T-helper 1 cell (primary cell): ENCODE measurements around the gene GSDME.

ENCODE experiments used
- DNase-seq, 5 donors: peaks; one replicate each; pipeline ENCODE4 v3.0.0-alpha.2; 2012 to 2020

GSDME gene

DNA sequence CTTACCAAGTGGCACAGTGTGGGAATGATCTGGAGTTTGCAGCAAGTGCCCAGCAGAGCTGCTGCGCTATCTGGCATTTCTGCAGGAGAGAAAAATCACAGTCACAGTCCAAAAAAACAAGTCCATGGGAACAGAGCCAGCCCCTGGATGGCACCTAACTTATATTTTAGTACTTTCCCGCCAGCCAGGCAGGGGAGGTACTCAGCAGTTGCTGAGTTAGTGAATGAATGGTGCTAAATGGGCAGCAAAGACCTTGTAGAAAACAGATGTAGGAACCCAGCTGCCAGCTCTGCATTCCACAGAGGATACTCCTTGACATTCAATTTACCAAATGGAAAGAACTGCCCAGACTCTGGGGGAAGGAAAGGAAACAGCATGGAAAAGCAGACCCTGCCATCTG is 54.5 kb downstream of the GSDME start:
- no peak for DNase-seq

DNA sequence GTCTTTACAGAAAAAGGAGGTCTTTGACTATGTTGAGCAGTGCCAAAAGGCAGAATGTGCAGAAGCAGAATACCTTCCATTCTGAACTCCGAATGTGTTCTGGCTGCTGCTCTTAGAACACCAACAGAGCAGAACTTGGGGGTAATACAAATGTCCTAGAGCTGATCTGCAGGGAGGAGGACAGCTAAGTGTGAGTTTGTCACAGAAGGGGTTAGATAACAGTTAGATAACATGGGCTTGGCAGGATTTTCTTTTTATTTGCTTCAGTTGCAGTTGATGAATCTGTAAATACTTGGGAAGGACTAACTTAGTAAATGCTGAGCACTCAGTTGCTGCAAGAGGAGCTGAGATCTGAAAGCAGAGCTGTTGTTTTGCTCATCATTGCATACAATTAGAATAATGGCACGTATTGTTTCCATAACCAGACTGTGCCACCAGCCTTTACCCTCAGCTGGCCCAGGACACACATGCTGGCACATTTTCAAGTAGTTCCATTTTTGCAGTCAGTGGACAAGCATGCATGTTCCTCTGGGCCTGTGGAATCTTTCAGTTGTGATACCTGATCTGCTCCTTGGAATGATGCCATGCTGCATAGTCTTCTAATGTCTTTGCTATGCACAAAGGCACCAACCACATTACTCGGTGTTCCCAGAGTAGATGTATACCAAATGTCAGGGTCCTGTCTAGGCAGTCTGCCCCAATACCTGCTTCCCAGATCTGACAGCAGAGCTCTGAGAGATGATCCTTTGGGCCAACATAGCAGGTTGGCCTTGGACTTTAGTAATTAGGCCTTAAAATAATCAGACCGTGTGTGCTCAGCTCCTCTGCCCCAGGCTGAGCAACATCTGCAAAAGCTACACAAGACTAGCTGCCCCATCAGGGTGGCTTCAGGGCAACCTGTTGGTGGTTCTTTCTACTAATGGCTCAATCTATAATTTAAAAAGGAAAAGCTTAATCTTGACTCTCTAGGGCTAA is 55.7 kb downstream of the GSDME start:
- DNase-seq = no peak

DNA sequence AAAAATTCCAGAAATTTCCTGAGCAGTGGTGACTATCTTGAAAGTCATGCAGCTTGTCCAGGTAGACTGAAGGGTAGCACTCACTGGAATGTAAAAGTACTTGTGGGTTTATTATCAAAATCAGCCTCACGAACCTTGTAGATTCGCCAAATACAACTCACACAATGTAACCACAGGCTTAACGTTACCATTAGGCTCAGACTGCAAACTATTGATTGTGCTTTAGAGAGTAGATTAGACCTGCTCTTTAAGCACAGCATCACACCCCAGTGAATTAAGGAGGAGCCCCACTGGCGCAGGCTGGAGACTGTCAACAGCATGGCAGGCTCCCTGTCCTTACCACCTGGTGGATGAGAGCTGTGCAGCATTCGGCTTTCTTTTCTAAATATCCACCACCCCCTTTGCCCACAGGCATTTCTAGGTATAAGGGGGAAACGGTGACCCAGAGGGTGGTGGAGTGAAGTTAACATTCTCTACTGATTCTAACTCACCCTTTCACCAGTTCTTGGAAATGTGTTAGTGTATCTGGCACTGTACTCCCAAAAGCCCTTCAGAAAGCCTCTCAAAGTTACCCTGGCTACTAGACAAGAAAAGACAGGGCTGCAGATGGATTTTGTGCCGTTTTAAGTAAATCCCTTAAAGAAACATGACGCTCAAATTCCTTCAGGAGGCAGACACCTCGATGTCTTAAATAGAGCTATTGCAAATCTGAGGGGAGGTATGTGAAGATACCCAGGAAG is 56.6 kb downstream of the GSDME start:
- no peak for DNase-seq

GRCh38 chr7:24698531-24699266 is 58.6 kb downstream of the GSDME start:
- no peak for DNase-seq

GRCh38 chr7:24697416-24697815 is 59.8 kb downstream of the GSDME start:
- no peak for DNase-seq

GRCh38 chr7:24692592-24692991 is 64.7 kb downstream of the GSDME start:
- DNase-seq = no peak

GRCh38 chr7:24690251-24690650 is 67.0 kb downstream of the GSDME start:
- no peak for DNase-seq

- DNase-seq = no peak
Observed at GRCh38 chr7:24685708-24686107, 71.6 kb downstream of the GSDME start.

- DNase-seq = no peak
Observed at GRCh38 chr7:24670782-24671181, 86.5 kb downstream of the GSDME start.

DNA sequence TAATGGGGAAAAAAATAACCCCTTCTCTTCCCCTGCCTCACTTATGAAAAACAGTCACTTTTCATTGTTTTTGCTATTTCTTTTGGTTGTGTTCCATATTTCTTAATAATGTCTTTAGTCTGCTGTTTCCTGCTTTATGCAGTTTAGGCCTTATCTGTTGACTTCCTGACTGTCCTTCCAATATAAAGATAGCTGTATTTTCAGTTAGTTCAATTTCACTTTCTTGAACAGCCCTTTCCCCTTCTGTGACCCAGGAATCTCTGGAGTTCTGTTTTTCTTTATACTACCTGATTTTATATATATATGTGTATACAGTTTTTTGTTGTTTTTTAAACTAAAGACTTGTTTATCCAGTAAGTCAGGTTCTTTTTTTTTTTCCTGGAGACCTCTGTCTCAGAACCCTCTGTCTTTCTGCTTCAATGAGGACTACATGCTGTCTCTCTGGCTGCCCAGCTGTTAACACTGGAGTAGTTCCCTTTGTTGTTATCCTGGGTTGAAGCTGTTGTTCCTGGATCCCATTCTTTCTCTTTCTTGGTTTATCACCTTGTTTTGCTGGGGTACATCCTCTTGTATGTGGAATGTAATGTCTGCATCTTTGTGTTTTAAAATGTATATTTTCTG is 87.2 kb downstream of the GSDME start:
- no peak for DNase-seq

GRCh38 chr7:24668927-24669635 is 88.2 kb downstream of the GSDME start:
- no peak for DNase-seq

GRCh38 chr7:24665564-24666294 is 91.5 kb downstream of the GSDME start:
- DNase-seq = peak in 3 of 5 donors; percentile 19 to 43 (median 33)

DNA sequence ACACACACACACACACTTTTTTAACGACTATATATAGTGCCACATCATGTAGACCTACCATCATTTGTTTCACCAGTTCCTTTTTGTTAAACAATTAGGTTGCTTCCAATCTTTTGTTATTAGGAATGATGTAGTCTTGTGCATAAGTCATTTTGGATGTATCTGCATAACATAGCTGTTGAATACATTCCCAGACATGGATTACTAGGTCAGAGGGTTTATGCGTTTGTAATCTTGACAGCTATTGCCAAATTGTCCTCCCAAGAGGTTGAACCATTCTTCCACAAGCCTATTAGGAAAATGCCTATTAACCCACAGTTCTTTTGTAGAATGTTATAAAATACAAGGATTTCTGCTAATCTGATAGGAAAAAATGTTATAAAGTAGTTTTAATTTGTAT is 96.7 kb downstream of the GSDME start:
- no peak for DNase-seq

DNA sequence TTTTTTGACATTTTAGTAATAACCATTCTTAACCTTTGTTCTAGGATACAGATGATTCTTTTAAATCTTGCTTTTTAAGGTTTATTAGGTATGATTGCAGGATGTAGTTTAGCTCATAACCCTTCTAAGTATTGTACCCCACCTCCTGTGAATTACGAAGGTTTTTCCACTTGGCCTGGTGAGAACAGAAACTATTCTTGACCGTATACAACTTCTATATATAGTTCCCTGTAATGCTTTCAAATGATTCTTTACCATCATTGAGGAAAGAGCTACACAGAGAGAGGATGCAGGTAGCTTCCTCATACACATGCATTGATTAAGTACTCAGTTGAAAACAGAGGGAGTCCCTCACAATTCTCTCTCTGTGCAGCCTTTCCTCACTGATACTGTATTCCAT is 97.8 kb downstream of the GSDME start:
- no peak for DNase-seq

DNA sequence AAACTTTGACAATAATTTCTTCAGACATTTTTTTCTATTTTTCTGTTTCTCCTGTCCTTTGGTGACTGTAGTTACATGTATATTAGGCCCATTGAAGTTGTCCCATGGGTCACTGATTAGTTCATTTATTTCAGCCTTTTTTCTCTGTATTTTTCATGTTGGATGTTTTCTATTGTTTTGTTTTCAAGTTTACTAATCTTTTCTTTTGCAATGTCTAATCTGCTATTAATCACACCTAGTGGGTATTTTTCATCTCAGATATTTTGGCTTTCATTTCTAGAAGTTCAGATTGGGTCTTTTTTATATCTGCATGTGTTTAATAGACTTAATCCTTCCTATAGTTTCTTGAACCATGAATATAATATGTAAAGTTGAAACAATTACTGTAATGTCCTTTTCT is 99.3 kb downstream of the GSDME start:
- DNase-seq = no peak

GRCh38 chr7:24656608-24657007 is 100.7 kb downstream of the GSDME start:
- no peak for DNase-seq

GRCh38 chr7:24654305-24654704 is 103.0 kb downstream of the GSDME start:
- DNase-seq = no peak

DNA sequence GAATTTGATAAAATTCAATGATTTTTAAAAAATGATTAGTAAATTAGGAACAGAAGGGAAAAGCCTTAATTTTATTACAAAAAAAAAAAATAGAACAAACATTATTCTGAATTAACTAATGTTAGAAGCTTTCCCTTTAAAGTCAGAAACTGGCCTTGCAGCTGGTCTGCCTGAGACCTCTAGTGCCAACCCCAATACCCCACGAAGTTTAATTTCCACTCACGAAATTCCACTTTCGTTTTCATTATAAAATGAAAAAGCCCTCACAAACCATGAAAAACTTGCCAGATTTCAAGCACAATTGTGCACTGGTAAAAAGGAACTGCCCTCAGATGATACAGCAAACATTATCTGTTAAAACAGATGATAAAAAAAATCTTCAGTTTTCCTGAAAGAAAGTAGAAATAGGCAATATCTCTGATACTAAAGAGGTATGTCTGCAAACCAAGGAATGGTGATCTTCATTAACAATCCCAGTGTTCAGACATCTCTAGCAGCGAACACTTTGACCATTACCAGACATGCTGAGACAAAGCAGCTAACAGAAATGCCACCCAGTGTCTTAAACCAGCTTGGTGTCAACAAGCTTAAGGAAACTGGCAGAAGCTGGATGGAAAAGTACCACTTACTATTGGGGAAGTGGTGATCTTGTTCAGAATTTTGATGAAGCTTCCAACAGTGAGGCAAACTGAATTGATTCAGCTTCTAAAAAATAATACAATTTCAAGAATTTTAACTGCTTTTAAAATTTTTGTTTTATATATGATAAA is 103.8 kb downstream of the GSDME start:
- no peak for DNase-seq

DNA sequence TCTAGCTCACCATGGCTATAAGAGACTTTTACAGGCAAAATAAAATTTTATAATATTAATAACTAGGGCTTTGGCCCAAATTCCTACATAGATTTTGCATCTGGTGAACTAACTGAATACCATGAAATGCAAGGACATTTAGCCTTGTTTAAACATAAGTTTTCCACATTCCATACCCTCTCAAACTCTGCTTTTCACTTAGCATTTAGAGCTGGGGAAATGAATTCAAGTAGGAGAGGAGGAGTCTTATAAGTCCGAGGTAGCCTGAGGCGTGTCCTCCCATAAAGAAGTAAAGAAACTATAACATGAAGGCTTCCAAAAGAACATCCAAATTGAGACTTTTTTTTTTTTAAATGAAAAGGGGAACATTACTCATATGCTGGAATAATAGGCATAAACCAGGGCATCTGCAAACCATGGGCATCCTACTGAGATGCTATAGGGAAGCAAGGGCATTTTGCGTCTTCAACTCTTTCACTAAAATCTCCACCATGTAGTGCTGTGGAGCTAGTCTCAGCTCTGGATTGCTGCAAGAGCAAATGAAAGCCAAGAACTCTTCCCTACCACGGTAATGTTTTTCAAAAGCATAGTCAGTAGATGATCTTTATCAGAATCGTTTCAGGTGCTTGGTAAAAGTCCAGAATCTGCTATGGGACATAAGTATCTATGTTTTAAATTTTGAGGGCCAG is 104.9 kb downstream of the GSDME start:
- DNase-seq = no peak
